Mucosa of descending colon (tissue), 3 donors: ENCODE data around the gene RCSD1. TPM values are rescaled to one million over a fixed set of nuclear protein-coding genes. Genes with fewer than 3 reads are reported as not detected.

Experiments used
- ATAC-seq: fragments of 200-7000 bp; cut with Tn5 transposase; one replicate; pipeline ENCODE4 v1.9.1; 2020; ENCODE audit warnings: mild to moderate bottlenecking, moderate library complexity
- DNase-seq, 3 donors: peaks; one replicate each; pipeline ENCODE4 v3.0.0-alpha.2; 2020
- H3K36me3 ChIP-seq: fragments of 200-600 bp; one replicate; pipeline ENCODE4 v1.8.0; 2021; ENCODE audit warnings: low read depth, mild to moderate bottlenecking
- H3K4me1 ChIP-seq: fragments of 200-600 bp; one replicate; pipeline ENCODE4 v1.8.0; 2021; ENCODE audit warnings: low read depth, mild to moderate bottlenecking
- H3K4me3 ChIP-seq: fragments of 200-600 bp; one replicate; pipeline ENCODE4 v1.8.0; 2021; ENCODE audit warnings: mild to moderate bottlenecking
- H3K9me3 ChIP-seq: fragments of 200-600 bp; one replicate; pipeline ENCODE4 v1.8.0; 2021; ENCODE audit warnings: mild to moderate bottlenecking
- CTCF ChIP-seq: fragments of 200-600 bp; IDR thresholded peaks from one replicate; pipeline ENCODE4 v1.8.0; 2022; ENCODE audit warnings: antibody characterized with exemption, mild to moderate bottlenecking
- intact Hi-C, 2 donors: fragments of 100-400 bp; cut with DNase I in 1 of 2; cut with micrococcal nuclease in 1 of 2; formaldehyde crosslinking; loops; one replicate each; pipeline versions ENCODE4 v1.11.0 to v1.11.1; 2022; cut with DNase I, micrococcal nuclease
- total RNA-seq, 3 donors: library from RNA; stranded (reverse); fragmentation: NEBNext Ultra II Directional in 2 of 3; extraction: Animal tissue kit (Norgen Biotek cat#: 25700) in 2 of 3; gene quantifications; one replicate each; pipeline versions ENCODE4 v1.2.1 to v1.2.4, GENCODE V29; 2021 to 2023
- donor health status: DM: no; HTN: no; CAD: no; lungs with moderate emphysema.
- donor health status: DM: no; HTN: no; CAD: no.
- donor health status: DM: no; HTN: yes; CAD: no.

The RCSD1 gene
- total RNA-seq, 3 donors from 2014 or later, result 3.9 to 10.8 (median 8.4) TPM

- ATAC-seq (no peak), DNase-seq (no peak)
- Histone ChIP-seq H3K4me1 (peaks cover 7% of the 10 kb centered on the region), H3K9me3 (no peaks in the 10 kb centered on the region), H3K4me3 (no peak overlapping the region), H3K36me3 (no peaks in the 10 kb centered on the region)
- intact Hi-C loops, result no loop called here
- TF ChIP-seq CTCF, result no peak
These were observed 47.1 kb downstream of the RCSD1 start for GRCh38 chr1:167676916-167677848.

- H3K36me3 ChIP-seq, result no peaks in the 10 kb centered on the region
- ATAC-seq (no peak), DNase-seq (no peak)
- H3K4me1 ChIP-seq, result peaks cover 7% of the 10 kb centered on the region
- H3K4me3 ChIP-seq, result no peak overlapping the region
- no peaks in the 10 kb centered on the region for H3K9me3 ChIP-seq
- intact Hi-C loops, result no loop called here
- TF ChIP-seq CTCF, result no peak
These were observed 48.4 kb downstream of the RCSD1 start for GRCh38 chr1:167678422-167678821.

GRCh38 chr1:167678838-167679237 is 48.8 kb downstream of the RCSD1 start:
- intact Hi-C loops, result no loop called here
- ATAC-seq (no peak), DNase-seq (no peak)
- Histone ChIP-seq H3K36me3 (no peaks in the 10 kb centered on the region), H3K4me3 (no peak overlapping the region), H3K4me1 (peaks cover 7% of the 10 kb centered on the region), H3K9me3 (no peaks in the 10 kb centered on the region)
- TF ChIP-seq CTCF, result no peak

- no peak for TF ChIP-seq CTCF
- H3K4me3 ChIP-seq, result no peak overlapping the region
- H3K9me3 ChIP-seq, result no peaks in the 10 kb centered on the region
- ATAC-seq, result no peak
- DNase-seq, result no peak
- H3K36me3 ChIP-seq, result no peaks in the 10 kb centered on the region
- intact Hi-C loops, result no loop called here
- H3K4me1 ChIP-seq, result peaks cover 7% of the 10 kb centered on the region
These were observed 49.7 kb downstream of the RCSD1 start for GRCh38 chr1:167679714-167680113.

- no peak for DNase-seq
- H3K4me1 ChIP-seq, result peaks cover 7% of the 10 kb centered on the region
- no peaks in the 10 kb centered on the region for H3K36me3 ChIP-seq
- H3K9me3 ChIP-seq, result no peaks in the 10 kb centered on the region
- no peak for TF ChIP-seq CTCF
- intact Hi-C loops, result no loop called here
- no peak for ATAC-seq
- H3K4me3 ChIP-seq, result no peak overlapping the region
These were observed 51.0 kb downstream of the RCSD1 start for GRCh38 chr1:167681024-167681423.
